Ovary (tissue), 3 donors: ENCODE data around the gene ZNRF1.

Experiments used
- CTCF ChIP-seq, 3 donors: fragments of 450-650 bp in 2 of 3; fragments of 200-600 bp in 1 of 3; IDR thresholded peaks; one replicate each; pipeline versions ENCODE4 v1.5.1 to v1.8.0; 2016 to 2022; ENCODE audit warnings: antibody characterized with exemption in 3 of 3, mild to moderate bottlenecking in 1 of 3
- EP300 ChIP-seq: sonication (generic); formaldehyde crosslinking; IDR thresholded peaks from one replicate; pipeline ENCODE4 v1.6.1; 2017; ENCODE audit warnings: antibody characterized with exemption
- POLR2A ChIP-seq: fragments of 450-650 bp; IDR thresholded peaks from one replicate; pipeline ENCODE4 v1.6.1; 2017; ENCODE audit warnings: antibody characterized with exemption, mild to moderate bottlenecking, moderate library complexity
- donor health status: DM: no; HTN: no; CAD: no.

DNA sequence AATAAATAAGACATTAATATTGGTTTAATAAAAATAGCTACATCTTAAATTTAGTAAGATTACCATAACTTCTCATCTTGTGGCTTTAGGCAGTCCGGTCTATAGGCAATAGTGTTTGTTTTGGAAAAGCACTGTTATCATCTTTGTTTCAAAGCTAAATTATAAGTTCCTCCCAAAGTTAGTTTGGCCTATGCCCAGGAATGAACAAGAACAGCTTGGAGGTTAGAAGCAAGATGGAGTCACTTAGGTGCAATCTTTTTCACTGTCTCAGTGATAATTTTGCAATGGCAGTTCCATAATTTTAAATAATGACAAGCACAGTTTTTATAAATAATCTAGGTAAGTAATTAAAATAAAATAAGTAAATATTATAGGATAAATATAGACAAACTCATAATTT is 123.8 kb downstream of the ZNRF1 start:
- TF ChIP-seq CTCF (IDR thresholded peaks at IDR 0.05) (no peak), POLR2A (no peak), EP300 (no peak)
